ENCODE data around the gene UBAC1. TPM values are rescaled to one million over a fixed set of nuclear protein-coding genes. Genes with fewer than 3 reads are reported as not detected.
"Not testable (repeated sequence)": the region's sequence is repeated elsewhere in the genome, so short reads cannot be mapped to it uniquely, and the experiment has no call there.

UBAC1 gene
- total RNA-seq, 6 experiments from 2014 or later = 27.9 to 33.6 (median 31.2) TPM

GRCh38 chr9:135950135-135950682 lies 11.0 kb downstream of the UBAC1 start:
- peaks cover 8% of the 10 kb centered on the region for H3K4me1 Mint-ChIP-seq (ENCODE audit: low read depth)
- H3K36me3 Mint-ChIP-seq (ENCODE audit: low read depth) = peaks cover 10% of the 10 kb centered on the region
- no peak overlapping the region for H3K27ac Mint-ChIP-seq
- DNase-seq = no peak
- H3K27me3 Mint-ChIP-seq (ENCODE audit: insufficient read depth) = no peaks in the 10 kb centered on the region
- TF ChIP-seq CTCF (IDR thresholded peaks at IDR 0.05) = no peak
- no peak overlapping the region for H3K4me3 Mint-ChIP-seq
- H3K9me3 Mint-ChIP-seq = no peaks in the 10 kb centered on the region

- no peak overlapping the region for H3K4me3 Mint-ChIP-seq
- peaks cover 8% of the 10 kb centered on the region for H3K4me1 Mint-ChIP-seq (ENCODE audit: low read depth)
- peaks cover 16% of the 10 kb centered on the region for H3K36me3 Mint-ChIP-seq (ENCODE audit: low read depth)
- no peaks in the 10 kb centered on the region for H3K9me3 Mint-ChIP-seq
- no peak for DNase-seq
- no peaks in the 10 kb centered on the region for H3K27me3 Mint-ChIP-seq (ENCODE audit: insufficient read depth)
- no peak overlapping the region for H3K27ac Mint-ChIP-seq
- no peak for TF ChIP-seq CTCF (IDR thresholded peaks at IDR 0.05)
Measured at GRCh38 chr9:135949501-135950134, 11.6 kb downstream of the UBAC1 start.

- DNase-seq = peak; percentile 5
- no peaks in the 10 kb centered on the region for H3K9me3 Mint-ChIP-seq
- peaks cover 8% of the 10 kb centered on the region for H3K4me1 Mint-ChIP-seq (ENCODE audit: low read depth)
- no peak overlapping the region for H3K27ac Mint-ChIP-seq
- H3K36me3 Mint-ChIP-seq (ENCODE audit: low read depth) = peaks cover 21% of the 10 kb centered on the region
- no peaks in the 10 kb centered on the region for H3K27me3 Mint-ChIP-seq (ENCODE audit: insufficient read depth)
- TF ChIP-seq CTCF (IDR thresholded peaks at IDR 0.05) = no peak
- no peak overlapping the region; the same call in 1 of the 2 replicates for H3K4me3 Mint-ChIP-seq
Measured at GRCh38 chr9:135948968-135949367, 12.2 kb downstream of the UBAC1 start.

GRCh38 chr9:135948446-135948845 lies 12.7 kb downstream of the UBAC1 start:
- no peak overlapping the region for H3K4me3 Mint-ChIP-seq
- peaks cover 24% of the 10 kb centered on the region for H3K36me3 Mint-ChIP-seq (ENCODE audit: low read depth)
- H3K27ac Mint-ChIP-seq = no peak overlapping the region
- H3K4me1 Mint-ChIP-seq (ENCODE audit: low read depth) = peaks cover 8% of the 10 kb centered on the region
- H3K9me3 Mint-ChIP-seq = no peaks in the 10 kb centered on the region
- no peaks in the 10 kb centered on the region for H3K27me3 Mint-ChIP-seq (ENCODE audit: insufficient read depth)
- no peak for TF ChIP-seq CTCF (IDR thresholded peaks at IDR 0.05)
- DNase-seq = no peak

GRCh38 chr9:135947582-135947981 lies 13.6 kb downstream of the UBAC1 start:
- no peak for TF ChIP-seq CTCF (IDR thresholded peaks at IDR 0.05)
- no peak overlapping the region for H3K4me3 Mint-ChIP-seq
- H3K36me3 Mint-ChIP-seq (ENCODE audit: low read depth) = peaks cover 22% of the 10 kb centered on the region
- H3K27ac Mint-ChIP-seq = no peak overlapping the region
- H3K4me1 Mint-ChIP-seq (ENCODE audit: low read depth) = peaks cover 8% of the 10 kb centered on the region
- no peaks in the 10 kb centered on the region for H3K9me3 Mint-ChIP-seq
- DNase-seq = no peak
- H3K27me3 Mint-ChIP-seq (ENCODE audit: insufficient read depth) = no peaks in the 10 kb centered on the region

- DNase-seq; H3K9me3 Mint-ChIP-seq; H3K27ac Mint-ChIP-seq; H3K4me1 Mint-ChIP-seq (ENCODE audit: low read depth); H3K4me3 Mint-ChIP-seq; H3K27me3 Mint-ChIP-seq (ENCODE audit: insufficient read depth): not testable (repeated sequence)
- H3K36me3 Mint-ChIP-seq (ENCODE audit: low read depth) = peaks cover 22% of the 10 kb centered on the region
Measured at GRCh38 chr9:135947105-135947504, 14.1 kb downstream of the UBAC1 start.
